Hepatic stellate cell (primary cell): ENCODE measurements around the gene APOBEC3A.
"Not testable (repeated sequence)": the region's sequence is repeated elsewhere in the genome, so short reads cannot be mapped to it uniquely, and the experiment has no call there.

ENCODE experiments used
- DNase-seq: peaks from one replicate; pipeline ENCODE4 v3.0.0; 2011; ENCODE audit warnings: low spot score

APOBEC3A gene

DNA sequence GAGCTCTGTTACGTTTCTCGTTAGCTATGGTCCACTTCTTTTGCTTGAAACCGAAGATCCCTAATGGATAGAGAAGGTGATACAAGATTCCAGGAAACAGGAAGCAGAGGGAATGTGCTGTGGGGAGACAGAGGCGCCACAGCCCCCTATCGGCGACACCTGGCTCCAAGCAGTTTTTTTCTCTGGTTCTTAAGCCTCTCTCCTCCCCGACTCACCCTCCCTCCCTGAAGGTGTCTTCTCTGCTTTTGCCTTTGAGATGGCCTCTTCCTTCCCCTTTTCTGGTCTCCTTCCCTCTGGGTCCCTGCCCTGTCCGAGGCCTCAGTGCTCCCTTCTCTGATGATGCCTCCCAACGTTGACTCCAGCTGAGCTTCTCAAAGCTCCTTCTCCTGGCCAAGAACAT, 14.2 kb upstream of the APOBEC3A start:
- no peak for DNase-seq

DNA sequence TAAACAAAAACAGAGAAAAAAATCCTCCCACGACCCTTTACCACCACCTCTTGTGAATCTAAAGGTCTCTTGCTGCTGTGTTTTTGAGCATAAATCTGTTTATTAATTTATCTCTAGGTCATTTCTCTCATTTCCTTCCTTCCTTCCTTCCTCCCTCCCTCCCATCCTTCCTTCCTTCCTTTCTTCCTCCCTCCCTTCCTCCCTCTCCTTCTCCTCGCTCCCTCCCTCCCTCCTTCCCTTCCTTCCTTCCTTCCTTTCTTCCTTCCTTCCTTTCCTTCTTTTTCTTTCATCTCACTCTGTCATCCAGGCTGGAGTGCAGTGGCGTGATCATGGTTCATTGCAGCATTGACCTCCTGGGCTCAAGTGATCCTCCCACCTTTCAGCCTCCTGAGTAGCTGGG, 13.5 kb upstream of the APOBEC3A start:
- no peak for DNase-seq

DNA sequence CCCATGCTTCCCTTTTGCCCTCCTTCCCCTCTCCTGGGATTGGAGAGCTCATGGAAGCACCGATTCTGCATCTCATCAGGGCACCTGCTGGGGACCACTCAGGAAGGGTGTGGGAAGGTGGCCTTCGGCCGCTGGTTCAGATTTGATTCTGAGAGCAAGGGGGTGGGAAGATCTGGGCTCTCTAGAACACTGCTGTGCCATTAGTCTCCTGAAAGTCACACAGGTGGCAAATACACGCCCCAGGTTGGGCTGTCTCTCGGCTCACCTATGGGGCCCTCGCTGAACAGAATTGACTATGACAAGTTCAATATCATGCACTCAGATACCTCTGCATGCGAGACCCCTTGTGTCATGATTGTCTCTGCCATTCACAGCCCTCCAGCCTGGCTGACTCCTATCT, 12.8 kb upstream of the APOBEC3A start:
- DNase-seq, result no peak

DNA sequence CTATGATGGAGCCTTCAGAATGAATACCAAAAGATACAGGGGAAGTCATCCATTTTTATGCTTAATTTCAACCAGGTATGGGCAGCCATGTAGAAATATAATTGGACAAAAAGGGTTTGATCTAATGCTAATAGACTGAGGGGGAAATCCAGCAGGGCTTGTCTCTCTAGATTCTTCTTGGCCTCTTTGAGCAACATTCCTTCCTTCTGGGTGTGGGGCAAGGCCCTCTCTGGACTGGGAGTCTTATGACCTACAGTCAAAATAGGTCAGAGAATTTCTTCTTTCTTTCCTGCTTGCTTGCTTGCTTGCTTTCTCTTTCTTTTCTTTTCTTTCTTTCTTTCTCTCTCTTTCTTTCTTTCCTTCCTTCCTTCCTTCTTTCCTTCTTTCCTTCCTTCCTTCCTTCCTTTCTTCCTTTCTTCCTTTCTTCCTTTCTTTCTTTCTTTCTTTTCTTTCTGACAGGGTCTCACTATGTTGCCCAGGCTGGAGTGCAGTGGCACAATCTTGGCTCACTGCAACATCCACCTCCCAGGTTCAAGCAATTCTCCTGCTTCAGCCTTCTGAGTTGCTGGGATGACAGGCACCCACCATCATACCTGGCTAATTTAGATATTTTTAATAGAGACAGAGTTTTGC, 11.6 kb upstream of the APOBEC3A start:
- not testable (repeated sequence) for DNase-seq

DNA sequence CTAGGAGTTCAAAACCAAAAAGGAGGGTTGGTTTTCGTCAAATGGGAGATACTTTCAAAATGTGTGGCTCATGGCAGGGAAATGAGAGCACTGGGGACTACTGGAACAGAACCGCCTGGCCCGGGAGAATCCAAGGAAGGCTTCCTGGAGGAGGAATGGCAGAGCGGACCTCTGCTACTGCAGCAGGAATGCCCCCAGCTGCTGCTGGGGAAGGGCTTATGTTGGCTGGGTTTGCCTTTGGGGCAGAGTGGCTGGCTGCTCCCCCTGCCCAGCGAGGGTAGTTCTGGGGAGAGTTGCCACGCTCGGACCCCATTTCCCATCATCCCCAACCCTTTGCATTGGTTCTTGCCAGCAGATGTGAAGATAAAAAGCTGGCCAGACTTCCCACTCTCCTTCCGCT, 10.6 kb upstream of the APOBEC3A start:
- no peak for DNase-seq

DNA sequence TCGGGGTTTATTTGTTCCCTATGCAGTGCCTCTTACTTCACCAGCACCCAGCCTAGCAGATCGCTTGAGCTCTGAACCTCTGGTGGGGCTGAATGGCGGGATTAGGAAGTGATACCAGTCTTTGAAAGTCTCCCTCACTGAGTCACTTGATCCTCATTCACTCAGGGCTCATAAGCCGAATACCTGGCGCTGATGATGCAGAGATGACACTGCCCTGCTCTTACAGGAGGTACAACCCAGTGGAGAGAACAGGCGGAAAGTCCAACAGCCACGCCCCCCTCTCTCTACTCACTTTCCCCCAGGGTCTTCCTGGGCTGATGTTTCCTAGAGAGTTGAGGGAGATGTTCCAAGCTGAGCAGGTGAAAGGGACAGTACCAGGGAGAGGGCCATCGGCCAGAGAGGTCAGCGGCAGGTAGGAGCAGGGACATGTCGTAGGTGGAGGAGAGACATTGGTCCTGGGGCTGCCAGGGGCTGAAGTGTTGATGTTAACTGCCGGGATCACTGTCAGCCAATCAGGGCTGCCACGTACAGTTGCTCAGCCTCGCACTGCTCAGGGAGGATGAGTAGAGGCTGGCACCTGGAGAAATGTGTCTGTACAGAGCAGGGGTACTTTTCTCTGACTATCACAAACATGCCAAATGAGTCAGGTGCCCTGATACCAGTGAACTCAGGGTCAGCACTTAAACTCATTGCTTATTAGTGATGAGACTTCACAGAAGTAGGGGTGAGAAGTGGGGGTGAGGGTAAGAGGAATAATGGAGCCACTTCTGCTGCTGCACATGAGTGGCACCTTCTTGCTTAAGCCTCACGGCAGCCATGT, 9.9 kb upstream of the APOBEC3A start:
- DNase-seq, result no peak

DNA sequence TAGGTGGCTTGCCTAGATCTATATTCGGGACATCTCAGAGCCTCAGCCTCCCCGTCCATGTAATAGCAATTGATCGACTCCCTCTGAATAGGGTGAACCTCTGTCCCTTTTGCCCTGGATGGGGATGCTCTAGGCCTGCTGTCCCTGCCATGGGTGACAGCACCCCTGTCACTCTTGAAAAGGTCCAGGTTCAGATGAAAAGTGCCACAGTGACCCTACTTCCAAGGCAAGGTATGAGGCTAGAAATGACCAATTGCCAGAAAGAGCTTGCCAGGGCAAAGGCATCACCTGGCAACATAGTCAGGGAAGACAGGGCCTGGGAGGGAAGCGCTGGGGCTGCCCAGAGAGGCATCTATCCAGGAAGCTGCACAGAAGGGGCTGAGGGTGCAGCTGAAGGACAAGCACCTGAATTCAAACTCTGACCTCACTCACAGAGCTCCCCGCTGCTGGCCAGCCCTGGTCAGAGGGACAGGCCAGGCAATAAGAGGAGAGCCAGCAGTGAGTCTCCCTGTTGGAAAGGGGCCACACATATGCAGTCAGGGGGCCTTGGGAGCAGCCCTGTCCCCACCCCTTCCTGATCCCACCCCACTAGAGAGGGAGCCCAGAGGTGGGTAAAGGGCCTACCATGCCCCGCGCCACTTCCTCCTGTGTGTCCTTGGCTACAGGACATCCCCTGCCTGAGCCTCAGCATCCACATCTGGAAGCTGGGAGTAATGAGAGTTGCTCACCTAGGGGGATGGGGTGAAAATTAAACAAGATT, 9.0 kb upstream of the APOBEC3A start:
- no peak for DNase-seq

DNA sequence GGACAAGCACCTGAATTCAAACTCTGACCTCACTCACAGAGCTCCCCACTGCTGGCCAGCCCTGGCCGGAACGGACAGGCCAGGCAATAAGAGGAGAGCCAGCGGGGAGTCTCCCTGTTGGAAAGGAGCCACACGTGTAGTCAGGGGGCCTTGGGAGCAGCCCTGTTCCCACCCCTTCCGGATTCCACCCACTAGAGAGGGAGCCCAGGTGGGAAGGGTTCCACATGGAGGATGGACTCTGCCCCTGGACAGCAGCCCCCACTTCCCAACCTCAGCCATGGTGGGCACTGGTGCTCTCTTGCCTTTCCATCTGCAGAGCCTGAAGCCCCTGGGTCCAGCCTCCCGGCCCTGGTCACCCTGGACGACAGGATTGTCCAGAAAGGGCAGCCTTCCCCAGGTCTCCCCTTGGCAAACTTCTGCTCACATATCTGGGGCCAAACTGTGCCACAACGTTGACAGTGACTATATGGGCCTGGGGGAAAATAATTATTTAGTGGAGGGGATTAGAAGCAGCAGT, 7.5 kb upstream of the APOBEC3A start:
- no peak for DNase-seq

DNA sequence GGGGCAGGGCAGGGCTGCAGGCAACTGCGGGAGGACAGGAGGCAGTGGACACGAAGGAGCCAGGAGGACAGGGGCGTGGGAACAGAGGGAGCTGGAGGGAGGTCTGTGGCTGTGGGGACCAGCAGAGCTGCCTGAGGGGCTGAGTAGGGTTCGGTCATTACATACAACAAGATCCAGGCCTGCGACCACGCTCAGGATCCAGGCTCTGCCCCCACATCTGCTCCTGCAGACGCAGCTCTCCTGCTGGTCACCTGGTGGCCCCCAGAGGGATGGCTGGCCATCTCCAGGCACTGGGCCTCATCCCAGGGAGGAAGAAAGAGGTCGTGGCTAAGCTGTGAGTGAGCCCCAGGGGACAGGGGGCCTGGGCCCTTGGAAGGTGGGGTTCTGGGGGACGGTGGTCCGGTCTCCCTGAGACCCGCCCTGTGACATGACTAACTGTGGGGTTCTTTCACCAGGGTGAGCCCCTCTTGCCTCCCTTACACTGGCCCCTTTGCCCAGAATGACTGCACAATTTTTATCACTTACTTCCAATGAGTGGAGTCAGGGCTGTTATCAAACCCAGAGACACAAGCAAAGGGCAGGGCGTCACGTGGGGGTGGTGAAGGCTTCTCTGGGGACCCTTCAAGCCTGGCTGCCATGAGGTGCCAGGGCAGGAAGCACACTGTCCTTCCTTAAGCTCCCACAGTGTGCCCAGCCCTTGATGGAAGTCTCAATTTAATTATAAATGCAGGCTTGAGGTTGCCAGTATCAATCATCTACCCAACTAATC, 6.7 kb upstream of the APOBEC3A start:
- no peak for DNase-seq

DNA sequence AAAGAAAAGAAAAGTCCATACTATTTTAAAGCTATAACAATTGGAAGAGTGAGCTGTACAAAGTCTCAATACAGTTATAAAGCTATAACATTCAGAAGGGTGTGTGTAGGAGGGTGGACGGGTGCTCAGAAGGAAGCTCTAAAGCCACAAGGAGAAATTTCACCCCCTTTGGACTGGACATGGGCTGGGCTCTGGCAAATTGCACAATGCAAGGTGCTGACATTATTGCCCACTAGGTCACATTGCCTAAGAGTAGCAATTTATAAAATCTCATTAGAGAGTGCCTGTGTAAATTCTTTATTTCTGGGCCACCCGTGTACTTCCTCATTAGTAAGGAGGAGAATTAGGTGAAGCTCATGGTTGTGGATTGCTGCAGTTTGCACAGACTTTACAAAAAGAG, 5.7 kb upstream of the APOBEC3A start:
- DNase-seq, result no peak

DNA sequence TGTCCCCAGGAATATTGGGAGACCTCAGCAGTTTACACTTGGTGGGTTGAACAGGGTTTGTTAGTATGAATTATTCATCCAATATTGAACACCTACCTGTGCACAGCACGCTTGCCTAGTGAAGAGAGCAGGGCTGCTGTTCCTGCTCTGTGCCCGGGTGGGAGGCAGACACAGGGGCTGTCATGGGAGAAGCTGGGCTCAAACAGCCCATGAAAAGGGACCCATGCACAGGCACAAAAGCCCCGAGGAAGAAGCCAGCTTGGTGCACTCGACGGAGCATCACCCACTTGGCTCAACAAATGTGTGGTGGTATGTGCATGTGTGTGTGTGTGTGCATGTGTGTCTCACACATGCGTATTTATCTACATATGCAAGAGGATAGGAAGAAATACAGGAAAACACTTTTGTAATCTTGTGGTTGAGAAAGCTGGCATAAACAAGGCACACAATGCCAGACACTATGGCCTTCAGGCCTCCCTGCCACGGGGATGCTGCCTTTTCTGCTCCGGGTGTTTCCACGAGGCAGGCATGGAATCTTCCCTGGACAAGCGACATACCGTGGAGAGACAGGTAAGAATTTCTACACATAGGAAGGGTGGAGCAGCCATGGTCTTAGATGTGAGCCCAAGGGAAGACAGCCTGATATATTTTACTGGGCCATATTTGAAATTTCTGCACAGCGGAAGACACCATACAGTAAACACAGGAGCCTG, 5.0 kb upstream of the APOBEC3A start:
- DNase-seq, result no peak

DNA sequence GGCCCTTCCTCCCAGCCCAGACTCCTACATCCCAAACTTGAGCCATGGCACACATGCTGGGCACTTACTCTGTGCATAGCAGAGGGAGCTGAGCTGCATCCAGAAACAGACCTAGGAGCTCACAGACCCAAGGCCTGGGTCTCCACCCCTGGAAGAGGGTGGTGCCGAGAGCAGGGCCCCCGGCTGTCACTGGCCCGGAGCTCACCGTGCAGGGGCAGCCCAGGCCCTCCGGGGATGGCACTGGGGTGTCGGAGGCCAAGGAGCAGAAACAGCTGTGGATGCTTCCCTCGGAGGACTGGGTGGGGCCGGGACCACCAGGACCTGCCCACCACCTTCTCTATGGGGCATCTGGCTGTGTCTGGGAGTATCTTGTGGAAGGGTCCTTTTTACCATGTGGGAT, 4.3 kb upstream of the APOBEC3A start:
- DNase-seq, result no peak

DNA sequence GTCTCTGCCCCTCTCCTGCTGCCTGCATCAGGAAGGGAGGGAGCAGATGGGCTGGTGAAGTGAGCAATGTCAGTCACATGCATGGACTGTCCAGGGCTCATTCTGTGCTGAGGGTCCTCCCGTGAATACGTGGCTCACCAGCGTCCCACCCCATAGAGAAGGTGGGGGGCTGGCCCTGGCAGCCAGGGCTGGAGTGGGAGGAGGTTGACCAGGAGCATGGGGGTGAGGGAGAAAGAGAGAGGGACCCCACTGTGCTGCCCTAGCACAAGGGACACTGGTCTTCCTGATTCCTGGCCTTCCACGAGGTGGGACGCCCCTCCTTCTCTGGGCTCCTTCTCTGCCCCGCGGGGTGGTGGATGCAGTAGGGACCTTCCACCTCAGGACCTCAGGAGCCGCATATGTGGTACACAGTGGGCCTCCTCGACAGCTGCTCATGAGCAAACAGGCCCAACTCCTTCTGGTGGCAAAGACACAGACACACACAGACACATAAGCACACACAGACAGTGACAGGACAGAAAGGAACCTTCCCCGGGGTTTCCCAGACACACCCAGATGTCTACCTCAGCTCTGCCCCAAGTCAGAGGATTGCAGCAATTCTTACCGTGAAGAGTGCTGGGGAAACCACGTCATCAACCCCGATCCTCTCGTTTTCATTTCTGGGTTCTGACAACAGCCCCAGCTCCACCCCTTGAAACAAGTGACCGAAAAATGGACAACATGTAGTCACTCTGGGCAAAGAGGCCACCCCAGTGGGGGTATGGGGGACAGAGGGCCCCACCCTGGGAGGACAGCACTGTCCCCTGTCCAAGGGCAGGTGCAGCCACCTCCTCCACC, 3.6 kb upstream of the APOBEC3A start:
- no peak for DNase-seq

DNA sequence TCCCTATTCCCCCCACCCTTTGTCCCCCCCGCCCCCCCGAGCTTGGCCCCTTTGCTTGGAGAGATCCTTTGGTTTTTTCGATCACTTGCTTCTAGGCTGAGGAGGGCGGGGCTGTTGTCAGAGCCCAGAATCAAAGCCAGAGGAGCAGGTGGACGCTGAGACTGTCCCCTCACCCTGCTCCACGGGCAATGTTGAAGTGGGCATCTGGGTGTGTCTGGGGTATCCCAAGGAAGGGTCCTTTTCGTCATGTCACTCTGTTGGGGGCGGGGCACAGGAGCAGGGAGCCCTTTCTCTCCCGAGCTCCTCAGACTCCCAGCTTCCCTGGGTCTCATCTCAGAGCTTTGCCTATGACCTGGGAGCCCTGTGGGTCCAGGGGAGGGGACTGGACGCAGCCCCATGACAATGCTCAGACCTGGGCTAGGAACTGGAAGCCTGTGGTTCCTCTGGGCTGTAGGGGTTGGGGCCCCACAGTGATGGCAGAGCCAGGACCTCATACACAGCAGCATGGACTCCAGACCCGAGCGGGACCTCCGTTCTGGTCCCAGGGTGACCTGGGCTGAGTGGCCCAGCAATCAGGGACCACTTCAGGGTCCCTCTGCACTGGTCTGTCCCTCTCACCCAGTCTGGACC, 2.9 kb upstream of the APOBEC3A start:
- DNase-seq, result no peak

DNA sequence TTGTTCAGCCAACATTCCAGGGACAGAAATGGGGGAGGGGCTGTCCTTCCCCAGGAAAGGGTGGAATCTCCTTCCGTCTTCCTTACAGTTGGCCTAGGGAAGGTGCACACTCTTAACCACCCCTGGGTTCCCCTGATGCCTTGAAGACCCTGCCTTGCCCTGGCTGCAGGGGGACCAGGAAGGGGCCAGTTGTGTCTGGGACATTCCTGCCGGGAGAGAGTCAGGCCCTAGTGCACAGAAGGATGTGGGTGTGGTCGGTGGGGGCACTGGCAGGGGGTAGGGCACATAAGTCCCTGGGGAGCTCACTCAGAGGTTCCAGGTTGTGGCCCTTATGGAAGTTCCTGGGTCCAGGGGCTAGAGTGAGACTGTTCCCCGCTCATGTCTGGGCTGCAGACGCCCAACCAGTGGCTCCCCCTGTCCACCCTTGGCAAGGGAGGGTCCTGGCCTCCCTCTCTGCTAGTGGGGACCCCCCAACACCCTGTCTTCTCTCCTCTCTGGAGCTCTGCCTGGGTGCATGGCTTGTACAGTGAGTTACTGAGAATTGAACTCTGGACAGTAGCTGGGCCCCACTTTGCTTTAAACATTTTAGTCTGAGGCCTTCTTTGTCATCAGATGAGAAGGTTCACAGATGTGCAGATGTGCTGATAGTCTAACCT, 2.0 kb upstream of the APOBEC3A start:
- no peak for DNase-seq

DNA sequence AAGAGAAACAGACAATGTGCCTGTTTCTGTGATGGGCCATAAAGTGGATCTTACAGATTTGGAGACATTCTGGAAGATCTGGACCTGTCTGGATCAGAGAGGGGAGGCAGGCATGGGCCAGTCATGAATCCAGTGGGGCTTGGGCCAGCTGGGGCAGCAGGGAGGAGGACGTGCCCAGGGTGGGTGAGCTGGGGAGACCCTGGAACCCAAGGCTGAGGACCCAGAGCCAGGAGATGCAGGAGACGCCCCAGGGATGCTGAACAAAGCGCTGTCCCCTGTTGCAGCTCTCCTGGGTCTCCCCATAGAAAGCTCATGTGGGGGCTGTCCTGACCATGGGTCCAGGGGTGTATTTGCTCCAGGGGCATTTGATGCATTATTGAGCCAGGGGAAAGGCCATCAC, 1.5 kb upstream of the APOBEC3A start:
- no peak for DNase-seq

DNA sequence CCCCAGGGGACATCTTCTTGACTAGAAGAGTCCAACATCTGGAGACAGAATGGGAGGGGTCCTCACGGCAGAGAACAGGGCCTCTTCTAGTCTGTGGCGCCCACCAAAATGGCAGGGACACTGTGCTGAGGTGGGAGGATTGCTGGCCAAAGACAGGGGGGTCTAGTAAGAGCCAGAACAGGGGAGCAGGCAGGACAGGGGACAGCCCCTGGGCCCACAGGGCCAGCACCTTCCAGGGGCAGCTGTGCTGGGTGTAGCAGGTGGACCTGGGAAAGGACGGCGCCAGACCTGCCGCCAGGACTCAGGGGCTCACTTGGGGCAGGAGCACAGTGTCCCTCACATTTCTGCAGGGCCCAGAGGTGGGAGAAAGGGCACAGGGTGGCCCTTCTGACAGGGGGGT, 858 bp upstream of the APOBEC3A start:
- DNase-seq, result no peak

DNA sequence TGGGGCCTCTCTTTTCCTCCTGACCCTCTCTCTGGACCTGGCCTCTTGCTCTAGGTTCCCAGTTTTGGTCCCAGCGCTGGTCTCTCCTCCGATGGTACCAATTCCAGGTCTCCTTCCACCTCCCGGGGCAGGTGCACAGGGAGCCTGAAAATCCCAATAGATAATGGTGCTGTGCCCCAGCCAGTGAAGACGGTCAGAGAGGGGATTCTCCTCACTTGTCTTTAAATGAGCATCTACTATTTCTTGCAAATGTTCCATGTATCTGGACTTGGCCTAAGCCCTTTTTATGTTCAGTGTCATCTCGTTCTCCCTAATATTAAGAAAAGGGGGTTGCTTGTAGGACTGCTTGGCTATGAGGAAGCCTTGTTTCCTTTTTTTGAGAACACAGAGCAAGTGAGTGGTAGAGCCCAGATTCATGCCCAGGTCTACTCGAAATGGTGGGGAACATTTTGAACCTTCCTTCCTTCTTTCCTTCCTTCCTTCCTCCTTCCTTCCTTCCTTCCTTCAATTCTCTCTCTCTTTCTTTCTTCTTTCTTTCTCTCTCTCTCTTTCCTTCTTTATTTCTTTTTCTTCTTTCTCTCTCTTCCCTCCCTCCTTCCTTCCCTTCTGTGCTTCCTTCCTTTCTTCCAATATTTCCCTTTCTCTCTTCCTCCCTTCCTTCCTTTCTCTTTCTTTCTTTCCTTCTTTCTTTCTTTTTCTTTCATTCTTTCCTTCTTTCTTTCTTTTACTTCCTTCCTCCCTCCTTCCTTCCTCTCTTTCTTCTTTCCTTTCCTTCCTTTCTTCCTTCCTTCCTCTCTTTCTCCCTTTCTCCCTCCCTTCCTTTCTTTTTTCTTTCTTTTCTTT, 620 bp downstream of the APOBEC3A start:
- no peak for DNase-seq

DNA sequence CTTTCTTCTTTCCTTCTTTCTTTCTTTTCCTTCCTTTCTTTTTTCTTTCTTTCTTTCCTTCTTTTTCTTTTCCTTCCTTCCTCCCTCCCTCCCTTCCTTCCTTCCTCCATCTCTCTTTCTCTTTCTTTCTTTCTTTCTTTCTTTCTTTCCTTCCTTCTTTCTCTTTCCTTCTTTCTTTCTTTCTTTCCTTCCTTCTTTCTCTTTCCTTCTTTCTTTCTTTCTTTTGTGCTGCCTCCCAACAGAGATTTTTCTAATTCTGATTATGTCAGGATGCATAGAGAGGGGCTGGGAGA, 1.2 kb downstream of the APOBEC3A start:
- not testable (repeated sequence) for DNase-seq
